ENCODE results near the gene SUN2. TPM values are rescaled to one million over a fixed set of nuclear protein-coding genes. Genes with fewer than 3 reads are reported as not detected.
A peak's percentile ranks its signal among the peaks of the same experiment; 100 is the strongest.

Gene SUN2
- total RNA-seq, 1 donor from 2014 or later = 78.1 TPM

DNA sequence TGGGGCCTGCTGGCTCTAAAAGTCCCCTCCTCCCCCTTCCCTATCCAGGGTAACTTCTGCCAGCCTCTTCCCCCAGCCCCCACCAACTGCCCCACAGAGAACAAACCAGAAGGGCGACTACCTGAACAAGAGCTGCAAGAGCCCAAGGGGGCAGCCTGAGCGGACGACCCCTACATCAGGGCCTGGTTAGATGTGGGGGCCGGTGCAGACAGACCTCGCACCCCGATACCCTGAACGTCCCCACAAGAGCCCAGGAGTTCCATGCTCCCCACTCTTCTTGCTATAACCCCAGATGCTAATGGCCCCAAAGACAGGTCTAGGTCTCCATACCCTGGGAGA lies 20.7 kb downstream of the SUN2 start:
- no peak for DNase-seq

DNA sequence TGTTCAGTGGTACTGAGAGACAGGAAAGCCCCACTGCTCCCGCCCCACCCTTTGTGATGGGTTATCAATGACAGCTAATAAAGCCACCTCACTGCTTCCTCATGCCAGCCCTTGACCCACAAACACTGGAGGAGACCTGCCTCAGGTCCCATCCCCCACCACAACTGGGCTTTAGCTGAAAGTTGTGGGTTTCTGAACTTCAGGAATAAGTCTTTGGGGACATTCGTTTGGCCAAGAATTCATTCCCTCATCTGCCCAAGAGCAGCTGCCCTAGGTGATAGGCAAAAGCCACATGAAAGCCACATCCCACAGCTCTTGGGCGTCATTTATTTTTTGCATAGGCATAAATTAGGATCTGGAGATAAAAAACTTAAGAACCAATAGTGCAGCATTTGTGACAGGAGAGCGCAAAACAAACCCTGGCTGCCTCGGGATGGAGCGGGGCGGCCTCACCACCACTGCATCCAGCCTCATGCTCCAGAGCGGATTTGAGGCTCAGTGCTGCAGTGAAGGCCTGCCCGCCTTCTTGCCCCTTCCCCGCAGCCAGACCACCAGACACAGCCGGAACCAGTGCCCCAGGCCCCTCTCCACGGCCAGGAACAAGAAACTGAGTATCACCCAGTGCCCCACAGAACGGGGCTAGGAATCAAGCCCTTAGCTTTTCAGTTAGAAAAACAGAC lies 21.2 kb downstream of the SUN2 start:
- no peak for DNase-seq

DNA sequence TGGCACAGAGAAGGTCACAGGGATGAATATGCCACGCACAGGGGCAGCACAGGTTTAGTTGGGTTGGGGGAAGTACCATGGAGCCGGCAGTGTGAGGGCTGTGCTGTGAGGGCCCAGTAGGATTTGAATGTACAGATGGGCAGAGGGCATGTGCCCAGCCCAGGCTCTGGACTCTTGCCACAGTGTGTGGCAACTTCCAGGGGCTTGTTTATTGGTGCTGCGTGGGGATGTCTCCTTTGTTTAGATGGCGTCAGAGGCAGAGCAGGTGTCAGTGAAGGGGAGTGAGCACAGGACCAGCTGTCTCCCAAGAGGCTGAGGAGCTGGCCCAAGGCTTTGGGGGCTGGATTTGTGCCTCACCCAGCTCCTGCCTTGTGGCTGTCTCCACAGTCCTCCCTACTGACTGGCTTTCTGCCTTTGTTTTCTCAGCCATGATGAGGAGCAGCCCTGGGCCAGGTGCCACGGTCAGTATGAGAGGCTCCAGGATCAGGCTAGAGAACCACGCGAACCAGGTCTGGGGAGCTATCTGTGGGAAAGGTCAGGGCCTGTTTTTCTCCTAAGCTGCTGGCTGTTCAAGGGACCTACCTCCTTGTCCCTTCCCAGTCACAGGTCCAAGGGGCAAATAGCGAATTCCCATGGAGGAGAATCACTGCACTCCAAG lies 21.9 kb downstream of the SUN2 start:
- peak; percentile 79 for DNase-seq

DNA sequence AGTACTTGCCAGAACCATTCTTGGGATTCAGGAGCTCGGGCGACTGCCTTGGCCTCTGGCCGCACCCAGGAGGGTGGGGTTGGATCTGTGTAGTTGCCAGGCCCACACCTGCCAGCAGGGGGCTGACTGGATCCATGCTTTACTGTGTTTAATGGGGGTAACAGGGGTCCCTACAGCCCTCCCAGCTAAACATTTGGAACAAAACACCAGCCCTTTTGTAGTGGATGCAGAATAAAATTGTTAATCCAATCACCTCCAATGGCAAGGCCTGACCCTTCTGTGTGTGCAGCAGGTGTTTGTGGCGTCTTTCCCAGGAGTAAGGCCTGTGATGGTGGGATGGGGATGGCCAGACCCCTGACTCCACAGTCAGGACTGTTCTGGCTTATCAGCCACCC lies 22.5 kb downstream of the SUN2 start:
- DNase-seq = no peak

DNA sequence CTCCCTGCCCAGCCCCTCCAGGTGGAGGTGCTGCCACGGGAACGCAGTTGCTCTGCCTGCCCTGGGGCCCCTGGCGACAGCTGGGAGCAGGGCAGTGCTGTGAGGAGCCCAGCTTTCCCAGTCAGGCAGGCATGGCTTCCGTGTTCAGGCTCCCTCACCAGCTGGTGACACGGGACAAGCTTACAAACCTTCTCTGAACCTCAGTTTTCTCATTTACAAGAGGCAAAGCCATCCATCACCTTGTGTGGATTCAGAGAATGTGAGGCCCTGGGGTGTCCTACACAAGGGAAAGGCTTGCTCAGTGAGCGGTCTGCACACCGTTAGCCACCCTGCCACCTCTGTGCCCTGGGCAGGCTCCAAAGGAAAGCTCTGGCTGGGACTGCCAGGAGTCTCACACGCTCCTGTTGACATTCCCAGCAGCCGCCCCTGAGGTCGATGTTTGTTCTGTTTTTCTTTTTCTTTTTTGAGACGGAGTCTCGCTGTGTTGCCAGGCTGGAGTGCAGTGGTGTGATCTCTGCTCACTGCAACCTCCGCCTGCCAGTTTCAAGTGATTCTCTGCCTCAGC lies 23.5 kb downstream of the SUN2 start:
- no peak for DNase-seq

DNA sequence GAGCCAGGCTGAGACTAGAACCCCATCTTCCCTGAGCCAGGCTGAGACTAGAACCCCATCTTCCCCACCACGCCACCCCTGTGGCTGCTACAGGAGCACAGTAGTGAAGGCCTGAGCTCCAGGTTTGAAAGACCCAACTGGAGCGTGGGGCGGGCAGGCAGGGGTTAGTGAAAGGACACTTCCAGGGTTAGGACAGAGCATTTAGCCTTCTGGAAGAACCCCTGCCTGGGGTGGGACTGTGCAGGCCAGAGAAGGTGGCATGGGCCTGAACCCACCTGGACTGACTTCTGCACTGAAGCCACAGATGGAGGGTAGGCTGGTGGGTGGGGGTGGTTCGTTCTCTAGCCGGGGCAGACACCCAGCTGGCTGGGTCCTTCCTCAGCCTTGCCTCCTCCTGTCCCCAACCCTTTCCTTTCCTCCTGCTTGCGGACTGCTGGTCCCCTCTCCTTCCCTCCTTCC lies 24.1 kb downstream of the SUN2 start:
- DNase-seq = no peak

DNA sequence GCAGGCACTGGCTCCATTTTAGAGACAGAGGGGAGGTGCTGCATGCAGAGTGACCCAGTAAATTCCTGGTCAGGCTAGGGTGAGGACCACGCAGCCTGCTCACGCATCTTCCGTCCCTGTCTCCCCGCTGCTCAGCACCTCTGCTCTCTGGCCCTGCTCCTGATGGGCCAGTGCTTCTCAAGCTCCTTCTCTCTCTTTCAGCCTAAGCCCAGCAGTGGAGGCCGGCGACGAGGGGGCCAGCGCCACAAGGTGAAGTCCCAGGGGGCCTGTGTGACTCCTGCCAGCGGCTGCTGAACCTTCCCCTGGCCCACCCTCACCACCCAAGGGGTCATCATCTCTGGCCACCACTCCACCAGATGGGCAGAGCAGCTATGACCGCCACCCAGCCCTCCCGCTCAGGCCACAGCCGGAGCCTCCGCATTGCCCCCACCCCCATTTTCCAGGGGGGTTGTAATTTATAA lies 25.4 kb downstream of the SUN2 start:
- no peak for DNase-seq

DNA sequence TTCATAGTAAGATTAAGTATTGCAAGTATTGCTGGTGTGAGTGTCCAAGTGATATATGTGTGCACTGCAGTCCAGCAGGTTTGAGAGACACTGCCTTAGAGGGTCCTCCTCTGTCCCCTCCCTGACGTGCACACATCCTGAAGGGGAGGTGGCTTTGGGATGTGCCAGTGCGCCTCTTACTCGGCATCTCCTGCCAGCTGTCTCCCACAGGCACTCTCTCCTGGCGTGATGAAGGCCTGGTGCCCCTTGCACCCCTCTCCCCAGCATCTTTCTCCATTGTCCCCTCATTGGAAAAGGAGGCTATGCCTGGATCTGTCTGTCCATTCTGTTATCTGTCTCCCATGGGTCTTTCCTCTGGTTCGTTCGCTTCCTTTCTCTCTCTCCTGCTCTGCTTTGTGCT lies 25.9 kb downstream of the SUN2 start:
- DNase-seq = no peak

DNA sequence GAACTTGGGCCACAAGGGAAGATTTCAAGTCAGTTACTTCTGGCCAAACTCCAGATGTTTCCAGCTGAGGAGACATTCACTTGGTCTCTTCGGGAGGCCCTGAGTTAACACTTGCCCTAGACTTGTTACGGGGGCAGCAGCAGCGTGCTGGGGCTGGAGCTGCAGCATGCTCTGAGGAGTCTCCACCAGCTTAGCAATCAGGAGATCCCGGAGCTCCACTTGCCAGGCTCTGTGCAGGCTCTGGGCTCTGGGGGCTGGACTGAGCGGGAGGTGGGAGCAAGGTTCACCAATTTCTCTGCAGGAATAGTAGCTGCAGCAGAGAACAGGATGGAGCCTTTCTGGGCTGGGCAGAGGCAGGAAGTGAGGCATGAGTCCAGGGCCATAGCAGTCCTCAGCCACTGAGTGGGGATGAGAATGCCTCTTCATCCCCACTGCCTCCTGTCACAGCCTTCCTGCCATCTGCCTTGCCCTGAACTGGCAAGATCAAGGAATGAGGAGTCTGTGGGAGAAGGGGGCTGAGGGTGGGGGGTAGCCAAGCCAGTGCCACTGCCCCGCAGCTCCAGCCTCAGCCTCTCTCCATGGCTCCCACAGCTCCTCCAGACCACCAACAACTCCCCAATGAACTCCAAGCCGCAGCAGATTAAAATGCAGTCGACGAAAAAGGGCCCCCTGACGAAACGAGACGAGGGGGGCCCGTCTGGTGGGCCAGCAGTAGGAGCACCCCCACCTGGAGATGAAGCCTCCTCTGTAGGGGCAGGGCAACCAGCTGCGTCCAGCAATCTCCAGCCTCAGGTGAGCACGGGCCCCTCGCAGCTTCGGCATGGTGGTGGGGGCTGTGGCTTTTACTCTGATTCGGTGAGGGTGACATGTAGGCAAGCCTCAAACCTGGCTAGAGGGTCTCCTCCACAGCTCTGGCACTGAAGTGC lies 26.7 kb downstream of the SUN2 start:
- no peak for DNase-seq

DNA sequence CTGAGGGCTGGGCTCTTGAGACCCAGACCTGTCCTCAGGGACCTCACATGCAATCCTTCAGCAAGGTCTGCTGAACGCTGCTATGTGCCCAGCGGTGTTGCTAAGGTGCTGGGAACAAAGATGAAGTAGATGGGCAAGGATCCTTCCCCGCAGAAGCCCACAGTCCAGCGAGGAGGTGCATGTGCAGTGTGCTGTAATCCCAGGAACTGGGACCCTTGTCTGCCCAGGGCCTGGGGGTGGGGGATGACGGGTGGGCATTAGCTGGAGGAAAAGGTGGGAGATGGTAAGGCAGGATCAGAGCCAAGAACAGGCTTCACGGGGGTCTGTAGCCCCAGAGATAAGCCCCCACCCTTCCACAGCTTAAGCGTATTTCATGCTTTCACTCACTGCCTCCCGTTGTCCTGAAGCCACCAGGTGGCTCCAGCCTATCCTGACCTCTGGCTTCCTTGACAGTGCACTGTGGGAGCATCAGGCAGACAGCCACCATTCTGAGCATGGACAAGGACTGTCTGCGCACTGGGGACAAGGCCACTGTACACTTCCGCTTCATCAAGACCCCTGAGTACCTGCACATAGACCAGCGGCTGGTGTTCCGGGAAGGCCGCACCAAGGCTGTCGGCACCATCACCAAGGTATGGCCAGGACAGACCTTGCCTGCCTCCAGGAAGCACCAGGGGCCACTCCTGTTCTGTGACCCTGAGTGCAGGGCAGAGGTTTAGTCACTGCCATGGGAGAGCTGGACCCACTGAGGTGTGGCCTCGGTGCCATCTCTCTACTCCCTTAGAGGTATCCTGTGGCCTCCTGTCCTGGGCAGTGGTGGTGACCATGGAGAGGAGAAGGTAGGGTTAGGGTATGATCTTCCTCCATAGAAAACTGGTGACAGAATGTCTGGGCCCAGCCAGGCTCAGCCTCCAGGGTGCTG lies 28.0 kb downstream of the SUN2 start:
- no peak for DNase-seq

DNA sequence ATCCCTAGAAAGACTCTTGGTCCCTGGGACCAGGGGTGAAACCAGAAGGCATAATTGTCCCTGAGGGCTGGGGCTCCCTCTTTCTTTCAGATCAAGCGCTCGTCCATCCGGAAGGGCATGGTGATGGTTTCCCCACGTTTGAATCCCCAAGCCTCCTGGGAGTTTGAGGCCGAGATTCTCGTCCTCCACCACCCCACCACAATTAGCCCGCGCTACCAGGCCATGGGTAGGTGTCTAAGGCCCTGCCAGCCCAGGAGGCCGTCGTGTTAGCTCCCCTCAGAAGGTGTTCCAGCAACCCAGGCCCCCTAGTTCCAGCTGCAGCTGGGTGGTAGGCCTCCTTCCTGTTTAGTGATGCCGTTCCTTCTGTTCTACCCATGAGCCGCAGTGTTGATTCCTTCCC lies 28.7 kb downstream of the SUN2 start:
- no peak for DNase-seq

DNA sequence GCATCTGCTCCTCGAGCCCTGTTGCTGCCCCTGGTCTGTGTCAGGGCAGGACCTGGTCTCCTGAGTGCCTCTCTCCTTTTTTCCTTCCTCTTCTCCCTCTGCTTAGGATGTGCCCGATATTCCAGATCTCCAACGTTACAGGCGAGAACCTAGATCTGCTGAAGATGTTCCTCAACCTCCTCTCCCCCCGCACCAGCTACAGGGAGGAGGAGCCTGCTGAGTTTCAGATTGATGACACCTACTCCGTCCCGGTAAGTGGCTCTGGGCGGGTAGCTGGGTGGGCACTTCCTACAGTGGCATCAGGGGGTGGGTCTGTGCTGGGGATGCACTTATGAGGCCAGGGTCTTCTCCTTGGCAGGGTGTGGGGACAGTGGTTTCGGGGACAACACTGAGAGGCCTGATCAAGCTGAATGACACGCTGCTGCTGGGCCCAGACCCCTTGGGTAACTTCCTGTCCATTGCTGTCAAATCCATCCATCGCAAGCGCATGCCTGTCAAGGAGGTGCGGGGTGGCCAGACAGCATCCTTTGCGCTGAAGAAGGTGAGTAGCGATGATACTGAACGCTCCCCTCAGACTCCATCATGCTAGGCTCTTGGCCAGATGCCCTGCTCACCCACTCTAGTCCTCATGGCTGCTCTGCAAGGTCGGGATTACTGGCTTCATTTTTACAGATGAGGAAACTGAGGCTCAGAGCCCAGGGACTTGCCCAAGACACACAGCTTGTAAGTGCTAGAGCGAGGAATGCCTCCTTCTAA lies 29.7 kb downstream of the SUN2 start:
- DNase-seq = no peak

DNA sequence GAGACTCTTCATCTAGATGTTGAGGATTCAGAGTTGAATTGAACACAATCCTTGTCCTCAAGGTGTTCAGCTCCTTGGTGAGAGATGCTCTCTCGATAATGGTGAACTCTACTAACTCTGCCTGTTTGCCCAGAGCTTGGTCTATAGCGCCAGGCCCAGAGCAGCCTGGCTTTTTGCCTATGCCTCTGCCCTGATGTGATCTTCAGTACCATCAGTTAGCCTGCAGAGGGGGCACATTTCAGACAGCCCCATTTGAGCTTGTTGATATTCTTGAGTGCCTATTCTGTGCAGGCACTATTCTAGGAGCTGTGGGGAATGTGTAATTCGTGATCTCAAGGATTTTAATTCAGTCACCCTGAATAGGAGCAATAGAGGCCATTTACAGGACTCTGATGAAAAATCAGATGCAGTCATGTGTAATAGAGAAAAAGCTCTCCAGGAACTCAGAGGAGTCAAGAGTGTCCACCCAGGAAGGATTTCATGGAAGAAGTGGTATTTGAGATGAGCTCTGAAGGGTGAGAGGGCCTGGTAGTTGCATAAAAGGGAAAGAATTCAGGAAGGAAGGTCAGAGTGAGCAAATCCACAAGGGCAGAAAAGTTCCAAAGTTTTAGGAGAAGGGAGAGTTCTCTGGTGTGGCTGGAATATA lies 30.7 kb downstream of the SUN2 start:
- no peak for DNase-seq

DNA sequence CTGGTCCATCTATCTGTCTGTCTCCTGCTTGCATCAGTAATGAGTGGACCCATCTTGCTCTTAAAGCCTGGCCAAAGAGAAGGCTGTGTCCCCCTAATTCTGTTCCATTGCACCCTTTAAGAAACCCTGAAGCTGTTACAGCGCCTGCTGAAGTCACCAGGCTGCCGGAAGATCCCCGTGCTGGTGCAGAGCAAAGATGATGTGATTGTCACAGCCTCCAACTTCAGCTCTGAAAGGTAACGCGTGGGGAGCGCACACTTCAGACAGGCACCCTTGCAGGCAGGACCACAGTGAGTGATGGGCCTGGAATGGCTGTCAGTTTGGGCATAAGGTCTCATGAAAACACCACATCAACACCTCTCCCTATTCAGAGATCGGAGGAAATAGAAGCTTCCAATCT lies 31.6 kb downstream of the SUN2 start:
- DNase-seq = no peak

DNA sequence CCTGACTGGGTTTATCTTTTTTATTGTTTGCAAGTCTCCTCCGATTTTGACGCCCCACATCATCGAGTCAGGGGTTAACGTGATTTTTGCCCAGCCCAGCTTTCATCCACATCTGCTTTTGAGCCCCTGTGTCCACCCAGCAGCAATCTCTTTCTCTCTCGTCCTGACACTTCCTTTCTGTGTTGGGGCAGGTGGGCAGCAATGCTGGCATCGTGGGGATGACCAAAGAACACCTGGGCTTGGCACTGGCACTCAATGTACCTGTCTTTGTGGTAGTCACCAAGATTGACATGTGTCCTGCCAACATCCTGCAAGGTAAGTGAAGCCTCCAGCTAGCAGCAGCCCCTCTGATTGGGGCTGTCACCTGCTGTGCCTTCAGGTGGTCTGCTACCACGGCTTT lies 34.2 kb downstream of the SUN2 start:
- no peak for DNase-seq

DNA sequence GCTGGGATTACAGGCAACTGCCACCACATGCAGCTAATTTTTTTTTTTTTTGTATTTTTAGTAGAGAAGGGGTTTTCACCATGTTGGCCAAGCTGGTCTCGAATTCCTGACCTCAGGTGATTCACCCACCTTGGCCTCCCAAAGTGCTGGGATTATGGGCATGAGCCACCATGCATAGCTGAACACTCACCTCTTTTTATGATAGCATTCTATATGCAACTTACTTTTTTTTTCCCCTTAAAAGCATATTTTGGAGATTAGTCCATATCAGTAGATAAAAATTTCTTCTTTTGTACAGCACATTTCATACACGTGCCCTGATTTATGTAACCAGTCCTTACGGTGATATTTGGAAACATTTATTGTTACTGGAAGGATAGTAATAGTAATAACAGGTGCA lies 35.4 kb downstream of the SUN2 start:
- DNase-seq = no peak

DNA sequence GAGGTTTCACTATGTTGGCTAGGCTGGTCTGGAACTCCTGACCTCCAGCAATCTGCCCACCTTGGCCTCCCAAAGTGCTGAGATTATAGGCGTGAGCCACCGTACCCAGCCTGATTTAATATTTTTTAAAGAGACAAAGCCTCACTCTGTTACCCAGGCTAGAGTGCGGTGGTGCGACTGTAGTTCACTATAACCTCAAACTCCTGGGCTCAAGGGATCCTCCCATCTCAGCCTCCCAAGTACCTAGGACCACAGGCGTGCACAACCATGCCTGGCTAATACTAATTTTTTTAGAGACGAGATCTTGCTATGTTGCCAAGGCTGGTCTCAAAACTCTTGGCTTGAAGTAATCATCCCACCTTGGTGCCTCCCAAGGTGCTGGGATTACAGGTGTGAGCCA lies 36.6 kb downstream of the SUN2 start:
- DNase-seq = no peak

DNA sequence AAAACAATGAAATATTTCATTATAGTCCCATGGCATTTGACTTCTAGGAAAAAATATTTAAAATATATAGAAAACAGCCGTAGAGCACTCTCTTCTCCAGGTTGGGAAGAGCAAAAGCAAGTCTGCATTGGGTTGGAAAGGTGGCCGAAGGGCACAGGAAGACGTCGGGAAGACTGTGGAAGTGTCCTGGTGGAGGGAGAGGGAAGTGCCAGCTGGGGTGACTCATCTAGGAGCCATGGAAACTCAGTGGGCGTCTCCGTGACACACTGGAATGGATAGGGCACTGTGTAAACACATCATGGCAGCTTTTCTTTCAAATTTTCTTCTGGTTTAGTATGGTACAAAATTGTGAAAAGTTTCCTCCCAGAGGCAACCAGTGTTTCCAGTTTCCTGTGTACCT lies 37.4 kb downstream of the SUN2 start:
- peak; percentile 36 for DNase-seq

DNA sequence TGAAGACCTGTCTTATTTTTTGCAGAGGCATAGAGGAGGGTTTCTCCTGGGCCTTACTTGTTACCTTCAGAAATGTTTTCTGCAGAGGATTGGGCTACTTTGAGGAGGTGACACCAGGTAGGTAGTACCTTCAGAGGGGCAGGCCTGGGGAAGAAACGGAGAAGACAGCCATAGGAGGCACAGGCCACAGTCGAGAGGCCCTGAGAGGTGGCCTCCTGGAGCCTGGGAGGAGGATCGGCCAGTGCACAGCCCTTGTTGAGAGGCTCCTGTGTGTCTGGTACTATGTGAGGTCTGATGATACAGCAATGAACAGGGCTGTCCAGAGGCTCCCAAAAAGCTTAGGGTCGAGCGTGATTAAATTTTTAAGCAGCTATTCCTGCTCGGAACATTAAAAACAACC lies 38.6 kb downstream of the SUN2 start:
- DNase-seq = no peak

DNA sequence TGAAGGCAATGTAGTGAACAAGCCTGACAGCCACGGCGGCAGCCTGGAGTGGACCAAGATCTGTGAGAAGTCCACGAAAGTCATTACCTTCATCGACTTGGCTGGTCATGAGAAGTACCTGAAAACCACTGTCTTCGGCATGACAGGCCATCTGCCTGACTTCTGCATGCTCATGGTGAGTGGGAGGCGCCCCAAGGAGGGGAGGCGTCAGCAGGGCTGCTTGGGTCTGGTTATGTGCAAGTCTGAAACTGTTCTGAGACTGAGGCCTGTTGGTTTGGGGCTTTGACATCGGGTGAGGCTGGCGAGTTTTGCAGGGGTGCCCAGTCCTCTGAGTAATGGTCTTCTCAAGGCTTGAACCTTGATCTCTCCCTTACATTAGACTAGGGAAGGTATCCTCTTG lies 39.0 kb downstream of the SUN2 start:
- no peak for DNase-seq

DNA sequence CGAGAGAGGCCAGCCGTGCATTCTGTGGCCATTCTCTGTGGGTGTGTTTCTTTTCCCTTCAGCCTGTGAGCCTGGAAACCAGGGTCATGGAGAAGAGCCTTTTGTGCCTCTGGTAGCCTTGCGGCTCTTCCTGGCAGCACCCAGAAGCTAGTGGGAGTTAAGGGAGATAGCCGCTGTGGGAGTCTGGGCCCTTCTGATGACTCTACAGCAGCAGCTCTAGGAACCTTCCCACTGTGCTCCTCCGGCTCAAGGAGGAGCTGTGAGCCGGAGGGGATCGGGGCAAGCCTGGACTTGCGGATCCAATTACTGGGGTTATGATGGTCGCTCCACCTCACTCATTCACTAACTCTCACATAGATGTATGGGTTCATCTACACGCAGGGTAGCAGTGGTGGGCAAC lies 39.5 kb downstream of the SUN2 start:
- no peak for DNase-seq
